Measurements from ENCODE around the gene KLHL7.

KLHL7 gene

GRCh38 chr7:23200331-23200730, 94.7 kb downstream of the KLHL7 start:
- TF ChIP-seq, protein P1, sequence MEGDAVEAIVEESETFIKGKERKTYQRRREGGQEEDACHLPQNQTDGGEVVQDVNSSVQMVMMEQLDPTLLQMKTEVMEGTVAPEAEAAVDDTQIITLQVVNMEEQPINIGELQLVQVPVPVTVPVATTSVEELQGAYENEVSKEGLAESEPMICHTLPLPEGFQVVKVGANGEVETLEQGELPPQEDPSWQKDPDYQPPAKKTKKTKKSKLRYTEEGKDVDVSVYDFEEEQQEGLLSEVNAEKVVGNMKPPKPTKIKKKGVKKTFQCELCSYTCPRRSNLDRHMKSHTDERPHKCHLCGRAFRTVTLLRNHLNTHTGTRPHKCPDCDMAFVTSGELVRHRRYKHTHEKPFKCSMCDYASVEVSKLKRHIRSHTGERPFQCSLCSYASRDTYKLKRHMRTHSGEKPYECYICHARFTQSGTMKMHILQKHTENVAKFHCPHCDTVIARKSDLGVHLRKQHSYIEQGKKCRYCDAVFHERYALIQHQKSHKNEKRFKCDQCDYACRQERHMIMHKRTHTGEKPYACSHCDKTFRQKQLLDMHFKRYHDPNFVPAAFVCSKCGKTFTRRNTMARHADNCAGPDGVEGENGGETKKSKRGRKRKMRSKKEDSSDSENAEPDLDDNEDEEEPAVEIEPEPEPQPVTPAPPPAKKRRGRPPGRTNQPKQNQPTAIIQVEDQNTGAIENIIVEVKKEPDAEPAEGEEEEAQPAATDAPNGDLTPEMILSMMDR (IDR thresholded peaks at IDR 0.05; ENCODE audit: low read depth, low read length) = no peak
- DNase-seq = no peak
- peaks cover 40% of the 10 kb centered on the region for H3K36me3 ChIP-seq
- no peaks in the 10 kb centered on the region for H3K9me3 ChIP-seq (ENCODE audit: severe bottlenecking)
- no peak overlapping the region for H3K4me3 ChIP-seq (ENCODE audit: low read depth, low read length)
- H3K27me3 ChIP-seq (ENCODE audit: insufficient read depth, low read depth, severe bottlenecking) = no peaks in the 10 kb centered on the region
- H3K27ac ChIP-seq = no peak overlapping the region

- Histone ChIP-seq H3K27ac (no peak overlapping the region), H3K4me3 (ENCODE audit: low read depth, low read length) (no peak overlapping the region), H3K27me3 (ENCODE audit: insufficient read depth, low read depth, severe bottlenecking) (no peaks in the 10 kb centered on the region), H3K9me3 (ENCODE audit: severe bottlenecking) (no peaks in the 10 kb centered on the region), H3K36me3 (peaks cover 28% of the 10 kb centered on the region)
- TF ChIP-seq, protein P1 (IDR thresholded peaks at IDR 0.05; ENCODE audit: low read depth, low read length) = no peak
- DNase-seq = no peak
Observed at GRCh38 chr7:23204241-23204640, 98.7 kb downstream of the KLHL7 start.

- H3K4me3 ChIP-seq (ENCODE audit: low read depth, low read length) = no peak overlapping the region
- H3K27me3 ChIP-seq (ENCODE audit: insufficient read depth, low read depth, severe bottlenecking) = no peaks in the 10 kb centered on the region
- peaks cover 15% of the 10 kb centered on the region for H3K36me3 ChIP-seq
- no peak overlapping the region for H3K27ac ChIP-seq
- no peak for DNase-seq
- TF ChIP-seq, protein P1 (IDR thresholded peaks at IDR 0.05; ENCODE audit: low read depth, low read length) = no peak
- H3K9me3 ChIP-seq (ENCODE audit: severe bottlenecking) = no peaks in the 10 kb centered on the region
Observed at GRCh38 chr7:23205577-23205908, 100.0 kb downstream of the KLHL7 start.

DNA sequence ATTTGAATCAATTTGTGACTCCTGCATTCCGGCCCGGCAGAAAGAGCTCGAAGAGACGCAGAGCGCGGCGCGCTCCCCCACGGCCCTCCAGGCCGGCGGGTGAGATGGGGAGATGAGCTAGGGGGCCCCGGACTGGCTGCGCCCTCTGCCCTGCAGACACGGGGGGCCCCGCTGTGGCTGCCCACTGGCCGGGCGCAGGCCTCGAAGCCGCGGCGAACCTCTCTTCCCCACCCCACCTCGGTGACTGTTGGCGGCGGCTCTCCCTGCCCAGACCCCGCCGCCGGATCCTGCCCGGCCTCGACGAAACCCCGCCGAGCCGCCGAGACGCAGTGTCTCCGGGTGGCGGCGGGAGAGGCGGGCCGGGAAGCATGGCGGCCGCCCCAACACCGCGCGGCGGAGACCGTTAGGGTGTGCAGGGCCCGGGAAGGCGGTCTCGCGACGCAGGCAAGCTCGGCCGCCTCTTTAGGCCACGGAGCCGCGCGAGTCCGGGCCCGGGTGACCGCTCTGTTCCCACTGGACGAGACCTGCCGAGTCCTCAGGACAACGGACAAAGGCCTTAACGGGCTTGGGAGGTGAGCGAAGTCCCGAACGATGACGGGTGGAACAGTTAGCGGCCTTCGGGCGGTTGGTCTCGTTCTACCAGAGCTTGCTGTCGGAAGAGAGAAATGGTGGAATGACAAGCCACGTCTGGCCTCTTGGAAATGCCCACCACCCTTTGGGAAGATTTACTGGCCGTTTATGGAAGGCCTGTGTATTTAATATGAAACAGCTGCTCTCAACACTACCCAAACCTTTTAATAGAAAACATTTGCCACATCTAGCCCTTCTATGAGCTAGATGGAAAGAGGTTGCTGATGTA, 100.6 kb downstream of the KLHL7 start:
- Histone ChIP-seq H3K36me3 (peaks cover 10% of the 10 kb centered on the region), H3K4me3 (ENCODE audit: low read depth, low read length) (no peak overlapping the region)

GRCh38 chr7:23207021-23207420, 101.4 kb downstream of the KLHL7 start:
- no peak overlapping the region for H3K27ac ChIP-seq
- no peaks in the 10 kb centered on the region for H3K27me3 ChIP-seq (ENCODE audit: insufficient read depth, low read depth, severe bottlenecking)
- TF ChIP-seq, protein P1 (IDR thresholded peaks at IDR 0.05; ENCODE audit: low read depth, low read length) = no peak
- 0 out of 2 replicates have a peak, but pooled peaks cover 2% of the 10 kb centered on the region for H3K36me3 ChIP-seq
- H3K9me3 ChIP-seq (ENCODE audit: severe bottlenecking) = no peaks in the 10 kb centered on the region
- no peak overlapping the region for H3K4me3 ChIP-seq (ENCODE audit: low read depth, low read length)
- DNase-seq = no peak

More for the DNA sequence above, 100.6 kb downstream of the KLHL7 start:
- Histone ChIP-seq H3K27ac (no peak overlapping the region), H3K27me3 (ENCODE audit: insufficient read depth, low read depth, severe bottlenecking) (no peaks in the 10 kb centered on the region), H3K9me3 (ENCODE audit: severe bottlenecking) (no peaks in the 10 kb centered on the region)
- DNase-seq = no peak
- TF ChIP-seq, protein P1 (IDR thresholded peaks at IDR 0.05; ENCODE audit: low read depth, low read length) = no peak

- DNase-seq = no peak
- Histone ChIP-seq H3K36me3 (no peaks in the 10 kb centered on the region), H3K27ac (no peak overlapping the region), H3K27me3 (ENCODE audit: insufficient read depth, low read depth, severe bottlenecking) (no peaks in the 10 kb centered on the region), H3K9me3 (ENCODE audit: severe bottlenecking) (no peaks in the 10 kb centered on the region), H3K4me3 (ENCODE audit: low read depth, low read length) (no peak overlapping the region)
- TF ChIP-seq, protein P1 (IDR thresholded peaks at IDR 0.05; ENCODE audit: low read depth, low read length) = no peak
Observed at GRCh38 chr7:23207884-23208283, 102.3 kb downstream of the KLHL7 start.

All from WERI-Rb-1 (cell line).